GM19438 (cell line): ENCODE data around the gene HMCN2.
"Not testable (repeated sequence)": the region's sequence is repeated elsewhere in the genome, so short reads cannot be mapped to it uniquely, and the experiment has no call there.

Source experiments
- ATAC-seq: cut with Tn5 transposase; IDR thresholded peaks from one replicate; pipeline ENCODE4 v1.9.1; 2021; ENCODE audit warnings: low read depth; ENCODE audit not compliant: unreplicated experiment

HMCN2 gene

GRCh38 chr9:130382096-130382495 lies 116.5 kb downstream of the HMCN2 start:
- ATAC-seq: no peak

DNA sequence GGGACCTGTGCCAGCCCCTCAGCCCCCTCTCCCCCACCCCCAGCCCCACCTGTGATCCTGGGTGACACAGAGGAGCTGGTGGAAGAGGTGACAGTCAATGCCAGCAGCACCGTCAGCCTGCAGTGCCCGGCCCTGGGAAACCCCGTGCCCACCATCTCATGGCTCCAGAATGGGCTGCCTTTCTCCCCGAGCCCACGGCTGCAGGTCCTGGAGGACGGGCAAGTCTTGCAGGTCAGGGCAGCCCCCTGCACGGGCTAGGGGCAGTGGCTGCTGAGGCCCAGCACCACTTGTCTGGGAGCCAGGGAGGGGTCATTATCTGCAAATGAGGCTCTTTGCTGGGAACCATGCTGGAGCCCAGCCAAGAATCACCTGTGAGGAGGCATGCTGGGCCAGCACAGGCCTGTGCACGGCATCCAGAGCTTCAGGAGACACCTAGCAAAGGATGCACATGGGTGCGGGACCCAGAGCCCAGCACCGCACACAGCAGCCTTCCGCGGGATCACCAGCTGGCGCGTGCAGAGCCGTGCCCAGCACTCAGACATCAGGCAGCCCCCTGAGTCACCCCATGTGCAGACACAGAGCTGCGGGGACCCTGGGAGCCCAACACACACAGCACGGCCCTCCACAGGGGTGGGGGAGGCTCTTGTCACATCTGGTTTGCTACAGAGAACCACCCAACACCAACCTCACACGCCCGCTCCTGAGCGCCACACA lies 117.2 kb downstream of the HMCN2 start:
- ATAC-seq: no peak

DNA sequence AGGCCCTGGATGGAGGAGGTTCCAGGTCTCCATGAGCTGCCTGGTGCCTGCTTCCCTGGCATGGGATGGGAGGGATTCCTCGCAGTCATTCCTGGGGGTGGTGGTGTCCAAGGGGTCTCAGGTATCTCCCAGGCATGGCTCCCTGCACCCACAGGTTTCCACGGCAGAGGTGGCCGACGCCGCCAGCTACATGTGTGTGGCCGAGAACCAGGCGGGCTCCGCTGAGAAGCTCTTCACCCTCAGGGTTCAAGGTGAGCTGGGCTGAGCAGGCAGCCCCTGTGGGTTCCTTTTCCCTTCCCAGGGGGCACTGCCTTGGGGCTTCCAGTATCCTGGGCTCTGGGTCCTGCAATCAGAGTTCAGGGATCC lies 117.8 kb downstream of the HMCN2 start:
- no peak for ATAC-seq

GRCh38 chr9:130383979-130384676 lies 118.6 kb downstream of the HMCN2 start:
- ATAC-seq: no peak

- no peak for ATAC-seq
Measured at GRCh38 chr9:130385257-130385656, 119.7 kb downstream of the HMCN2 start.

GRCh38 chr9:130387398-130387797 lies 121.8 kb downstream of the HMCN2 start:
- ATAC-seq: no peak

DNA sequence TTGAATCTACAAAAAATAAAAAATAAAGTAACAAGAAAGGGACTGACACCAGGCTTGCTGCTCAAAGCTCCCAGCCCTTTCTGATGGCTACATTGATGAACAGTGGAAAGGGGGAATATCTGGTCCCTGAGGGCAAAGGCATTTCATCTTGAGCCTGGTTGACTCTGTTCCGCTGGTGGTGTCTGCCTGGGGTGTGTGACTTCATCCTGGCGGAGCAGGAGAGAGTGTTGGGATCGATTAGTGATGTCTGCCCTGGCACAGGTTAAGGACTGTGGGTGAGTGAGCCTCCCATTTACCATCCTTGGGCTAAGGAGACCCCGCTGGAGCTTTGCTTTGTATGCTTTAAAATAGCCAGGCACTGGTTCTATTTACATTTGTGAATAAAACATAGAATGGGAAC lies 122.3 kb downstream of the HMCN2 start:
- ATAC-seq: no peak

DNA sequence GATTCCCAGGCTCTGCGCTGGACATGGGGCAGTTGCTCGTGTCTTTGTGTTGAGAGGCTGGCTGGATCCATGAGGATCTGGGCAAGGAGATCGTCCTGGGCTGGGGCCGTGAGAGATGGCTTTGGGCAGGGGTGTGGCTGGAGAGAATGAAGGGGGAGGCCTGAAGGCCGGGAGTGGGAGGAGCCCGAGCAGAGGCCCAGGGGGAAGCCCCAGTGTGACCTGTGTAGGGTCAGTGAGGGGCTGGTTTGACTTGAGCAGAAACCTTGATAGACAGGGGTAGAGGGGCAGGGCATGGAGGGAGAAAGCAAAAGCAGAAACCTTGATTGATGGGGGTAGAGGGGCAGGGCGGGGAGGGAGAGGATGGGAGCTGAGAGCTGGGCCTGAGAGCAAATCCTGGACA lies 124.8 kb downstream of the HMCN2 start:
- ATAC-seq: no peak

DNA sequence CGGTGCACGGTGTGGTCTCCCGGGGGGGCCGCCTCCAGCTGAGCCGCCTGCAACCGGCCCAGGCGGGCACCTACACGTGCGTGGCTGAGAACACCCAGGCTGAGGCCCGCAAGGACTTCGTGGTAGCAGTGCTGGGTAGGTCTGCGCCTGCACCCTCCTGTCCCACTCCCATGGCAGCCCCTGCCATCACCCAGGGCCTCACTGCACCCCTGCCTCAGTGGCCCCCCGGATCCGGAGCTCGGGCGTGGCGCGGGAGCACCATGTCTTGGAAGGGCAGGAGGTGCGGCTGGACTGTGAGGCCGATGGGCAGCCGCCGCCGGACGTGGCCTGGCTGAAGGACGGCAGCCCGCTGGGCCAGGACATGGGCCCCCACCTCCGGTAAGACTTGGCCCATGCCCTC lies 125.4 kb downstream of the HMCN2 start:
- no peak for ATAC-seq

GRCh38 chr9:130391866-130392265 lies 126.3 kb downstream of the HMCN2 start:
- ATAC-seq: no peak

DNA sequence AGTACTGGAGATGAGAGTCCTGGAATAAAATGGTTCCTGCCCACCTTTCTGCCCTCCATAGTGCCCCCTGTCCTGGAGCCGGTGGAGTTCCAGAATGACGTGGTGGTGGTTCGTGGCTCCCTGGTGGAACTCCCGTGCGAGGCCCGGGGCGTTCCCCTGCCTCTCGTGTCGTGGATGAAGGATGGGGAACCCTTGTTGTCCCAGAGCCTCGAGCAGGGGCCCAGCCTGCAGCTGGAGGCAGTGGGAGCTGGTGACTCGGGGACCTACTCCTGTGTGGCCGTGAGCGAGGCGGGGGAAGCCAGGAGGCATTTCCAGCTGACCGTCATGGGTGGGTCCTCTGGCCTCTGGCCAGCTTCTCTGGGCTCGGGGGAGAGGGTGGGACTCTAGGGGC lies 128.1 kb downstream of the HMCN2 start:
- no peak for ATAC-seq

DNA sequence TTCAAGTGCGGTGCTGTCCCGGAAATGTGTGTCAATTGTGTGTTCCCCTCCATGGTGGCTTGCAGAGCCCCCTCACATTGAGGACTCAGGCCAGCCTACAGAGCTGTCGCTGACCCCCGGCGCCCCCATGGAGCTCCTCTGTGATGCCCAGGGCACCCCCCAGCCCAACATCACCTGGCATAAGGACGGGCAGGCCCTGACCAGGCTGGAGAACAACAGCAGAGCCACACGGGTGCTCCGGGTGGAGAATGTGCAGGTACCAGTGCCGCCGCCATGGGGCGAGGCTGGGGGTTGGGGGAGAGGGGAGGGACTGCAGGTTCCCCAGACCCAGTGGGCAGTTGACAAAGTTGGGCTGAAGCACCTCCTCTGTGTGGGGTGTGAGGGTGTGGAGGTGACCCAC lies 128.8 kb downstream of the HMCN2 start:
- no peak for ATAC-seq

DNA sequence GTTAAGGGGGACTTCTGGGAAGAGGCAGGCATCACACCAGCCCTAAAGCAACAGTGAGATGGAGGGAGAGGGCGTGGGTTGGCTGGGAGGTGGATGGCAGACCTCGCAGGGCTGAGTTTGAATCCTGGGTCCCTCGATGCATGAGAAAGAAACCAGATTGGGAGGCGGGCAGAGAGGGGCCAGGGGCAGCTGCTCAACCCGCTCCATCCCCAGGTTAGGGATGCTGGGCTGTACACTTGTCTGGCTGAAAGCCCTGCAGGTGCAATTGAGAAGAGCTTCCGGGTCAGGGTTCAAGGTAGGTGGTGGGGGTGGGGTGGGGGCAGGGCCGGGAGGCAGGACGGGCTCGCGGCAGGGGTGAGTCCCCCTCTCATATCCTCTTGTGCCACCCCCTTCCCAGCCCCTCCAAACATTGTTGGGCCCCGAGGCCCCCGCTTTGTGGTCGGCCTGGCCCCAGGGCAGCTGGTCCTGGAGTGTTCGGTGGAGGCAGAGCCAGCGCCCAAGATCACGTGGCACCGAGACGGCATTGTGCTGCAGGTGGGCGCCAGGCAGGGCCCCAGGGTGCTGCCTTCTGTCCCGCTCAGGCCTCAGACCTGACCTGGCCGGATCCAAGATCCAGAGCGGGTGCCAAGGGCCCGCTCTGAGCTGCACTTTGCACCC lies 129.4 kb downstream of the HMCN2 start:
- ATAC-seq: no peak

DNA sequence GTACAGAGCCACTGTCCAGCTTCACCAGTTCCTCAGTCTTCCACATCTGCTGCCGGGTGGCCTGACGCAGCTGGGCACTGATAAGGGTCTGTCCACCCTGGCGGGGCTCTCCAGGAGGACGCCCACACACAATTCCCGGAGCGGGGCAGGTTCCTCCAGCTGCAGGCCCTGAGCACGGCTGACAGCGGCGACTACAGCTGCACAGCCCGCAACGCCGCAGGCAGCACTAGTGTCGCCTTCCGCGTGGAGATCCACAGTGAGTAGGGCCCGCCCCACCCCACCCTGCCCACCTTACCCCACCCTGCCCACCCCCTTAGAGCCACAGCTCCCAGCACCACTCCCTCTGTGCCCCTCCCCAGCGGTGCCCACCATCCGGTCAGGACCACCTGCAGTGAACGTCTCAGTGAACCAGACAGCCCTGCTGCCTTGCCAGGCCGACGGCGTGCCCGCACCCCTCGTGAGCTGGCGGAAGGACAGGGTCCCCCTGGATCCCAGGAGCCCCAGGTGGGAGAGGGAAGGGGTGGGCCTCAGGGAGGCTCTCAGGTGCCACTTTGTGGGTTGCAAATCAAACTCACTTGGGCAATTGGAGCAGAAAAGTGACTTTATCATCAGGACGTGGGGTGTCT lies 130.4 kb downstream of the HMCN2 start:
- ATAC-seq: no peak

- no peak for ATAC-seq
Measured at GRCh38 chr9:130396581-130396980, 131.0 kb downstream of the HMCN2 start.

- no peak for ATAC-seq
Measured at GRCh38 chr9:130398487-130399240, 133.1 kb downstream of the HMCN2 start.

GRCh38 chr9:130399768-130400167 lies 134.2 kb downstream of the HMCN2 start:
- no peak for ATAC-seq

DNA sequence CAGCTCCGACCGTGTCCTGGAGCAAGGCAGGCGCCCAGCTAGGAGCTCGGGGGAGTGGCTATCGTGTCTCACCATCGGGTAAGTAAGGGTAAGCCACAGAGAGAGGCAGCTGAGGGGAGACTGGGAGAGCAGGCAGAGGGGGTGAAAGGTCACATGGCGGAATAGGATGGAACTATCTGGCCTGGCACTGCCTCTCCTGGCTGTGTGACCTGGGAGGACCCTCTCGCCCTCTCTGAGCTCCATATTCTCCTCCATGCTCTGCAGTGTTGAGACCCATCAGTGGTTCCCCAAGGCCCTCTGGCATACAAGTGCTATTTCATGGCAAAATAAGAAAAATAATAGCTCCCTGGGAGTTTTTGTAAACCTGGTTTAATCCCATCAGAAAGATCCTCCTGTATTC lies 135.3 kb downstream of the HMCN2 start:
- no peak for ATAC-seq

DNA sequence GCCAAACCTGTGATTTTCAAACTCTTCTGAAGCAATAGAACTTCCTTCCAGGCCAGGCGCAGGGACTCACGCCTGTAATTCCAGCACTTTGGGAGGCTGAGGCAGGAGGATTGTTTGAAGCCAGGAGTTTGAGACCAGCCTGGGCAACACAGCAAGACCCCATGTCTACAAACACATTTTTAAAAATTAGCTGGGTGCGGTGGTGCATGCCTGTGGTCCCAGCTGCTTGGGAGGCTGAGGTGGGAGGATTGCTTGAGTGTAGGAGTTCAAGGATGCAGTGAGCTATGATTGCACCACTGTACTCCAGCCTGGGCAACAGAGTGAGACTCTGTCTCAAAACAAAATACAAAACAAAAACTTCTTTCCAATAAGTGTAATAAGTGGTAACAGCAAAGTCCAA lies 136.2 kb downstream of the HMCN2 start:
- ATAC-seq: not testable (repeated sequence)

DNA sequence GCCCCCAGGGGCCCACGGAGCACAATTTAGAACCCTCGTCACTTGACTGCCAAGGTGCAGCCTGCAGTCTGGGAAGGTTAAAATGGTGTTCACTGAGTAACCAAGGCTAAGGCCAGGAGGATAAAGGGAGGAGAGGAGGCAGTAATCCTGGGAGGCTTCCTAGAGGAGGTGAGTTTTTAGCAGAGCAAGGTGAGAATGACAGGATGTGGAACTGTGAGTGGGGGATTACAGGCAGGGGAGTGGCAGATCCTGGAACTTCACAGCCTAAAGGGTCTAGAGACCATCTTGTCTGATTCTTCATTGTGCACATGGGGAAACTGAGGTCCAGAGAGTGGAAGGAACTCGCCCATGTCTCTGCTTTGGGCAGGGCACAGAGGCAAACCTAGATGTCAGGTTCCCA lies 136.7 kb downstream of the HMCN2 start:
- ATAC-seq: no peak
